Stimulated activated CD4-positive, alpha-beta T cell treated with anti-CD3 and anti-CD28 coated beads, Interleukin-4, amount 100 ng/mL, for 24 hours (primary cell): Measurements from ENCODE around the gene ZNF652.

ENCODE experiments used
- DNase-seq: peaks from one replicate; pipeline ENCODE4 v3.0.0-alpha.2; 2020

The ZNF652 gene

GRCh38 chr17:49356320-49356719 lies 5.7 kb downstream of the ZNF652 start:
- no peak for DNase-seq

GRCh38 chr17:49353607-49354006 lies 8.4 kb downstream of the ZNF652 start:
- no peak for DNase-seq

- DNase-seq, result no peak
Measured at GRCh38 chr17:49352587-49353154, 9.4 kb downstream of the ZNF652 start.

GRCh38 chr17:49351572-49352140 lies 10.4 kb downstream of the ZNF652 start:
- no peak for DNase-seq

DNA sequence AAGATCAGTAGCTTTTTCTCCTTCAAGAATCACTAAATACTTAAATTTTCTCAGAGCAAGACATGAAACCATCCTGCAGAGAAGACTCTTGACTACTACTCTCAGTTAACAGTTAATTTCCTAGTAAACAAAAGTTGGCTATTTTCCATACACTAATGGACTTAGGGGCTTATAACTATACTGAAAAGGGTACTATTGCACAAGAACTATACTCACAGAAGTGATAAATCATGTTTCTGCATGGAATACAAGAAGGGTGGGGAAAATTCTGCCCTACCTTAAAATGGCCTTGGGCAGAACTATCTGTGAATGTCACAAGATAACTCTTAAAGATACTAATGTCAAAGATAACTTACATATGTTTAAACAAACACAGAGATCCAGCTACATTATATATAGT lies 12.5 kb downstream of the ZNF652 start:
- no peak for DNase-seq

- DNase-seq, result no peak
Measured at GRCh38 chr17:49344914-49345313, 17.1 kb downstream of the ZNF652 start.

- DNase-seq, result peak; percentile 38
Measured at GRCh38 chr17:49343273-49343672, 18.8 kb downstream of the ZNF652 start.

DNA sequence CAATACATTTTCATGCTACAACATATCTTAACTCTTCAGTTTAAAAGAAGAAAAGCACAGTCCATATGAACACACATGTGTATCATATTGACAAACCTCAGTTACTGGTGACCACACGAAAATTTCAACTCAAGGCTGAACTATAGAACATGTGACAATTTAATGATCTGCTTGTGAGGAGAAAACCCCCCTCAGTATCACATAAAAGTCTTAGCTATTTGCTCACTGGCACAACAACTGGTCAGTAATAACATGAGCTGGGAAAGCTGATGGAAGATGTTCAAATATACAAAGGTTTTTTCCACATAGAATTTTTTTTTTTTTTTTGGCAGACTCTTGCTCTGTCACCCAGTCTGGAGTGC lies 19.5 kb downstream of the ZNF652 start:
- DNase-seq, result no peak

DNA sequence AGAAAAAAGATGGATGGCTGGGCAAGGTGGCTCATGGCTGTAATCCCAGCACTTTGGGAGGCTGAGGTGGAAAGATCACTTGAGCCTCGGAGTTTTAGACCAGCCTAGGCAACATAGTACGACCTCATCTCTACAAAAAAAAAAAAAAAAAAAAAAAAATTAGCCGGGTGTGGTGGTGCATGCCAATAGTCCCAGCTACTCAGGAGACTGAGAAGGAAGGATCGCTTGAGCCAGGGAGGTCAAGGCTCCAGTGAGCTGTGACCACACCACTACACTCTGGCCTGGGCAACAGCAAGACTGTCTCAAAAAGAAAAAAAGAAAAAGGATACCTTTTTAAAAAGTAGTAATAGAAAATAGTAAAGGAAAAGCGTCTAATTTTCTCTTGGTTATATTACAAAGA lies 20.7 kb downstream of the ZNF652 start:
- no peak for DNase-seq

GRCh38 chr17:49339354-49339753 lies 22.7 kb downstream of the ZNF652 start:
- DNase-seq, result no peak

DNA sequence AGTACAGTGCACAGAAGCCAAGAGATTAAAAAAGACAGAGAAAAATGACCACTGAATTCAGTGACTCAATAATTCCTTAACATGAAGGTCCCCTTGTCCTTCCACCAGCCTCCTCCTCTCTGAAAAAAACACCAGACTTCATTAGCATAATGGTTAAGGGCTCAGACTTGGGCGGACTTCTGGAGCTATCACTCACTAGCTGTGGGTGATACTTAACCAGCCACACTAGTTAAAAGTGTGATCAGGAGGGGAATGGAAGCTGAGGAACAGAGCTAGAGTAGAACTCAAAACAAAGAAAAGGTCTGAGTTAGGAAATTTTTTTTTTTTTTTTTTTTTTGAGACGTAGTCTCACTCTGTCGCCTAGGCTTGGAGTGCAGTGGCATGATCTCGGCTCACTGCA lies 23.2 kb downstream of the ZNF652 start:
- peak; percentile 22 for DNase-seq

DNA sequence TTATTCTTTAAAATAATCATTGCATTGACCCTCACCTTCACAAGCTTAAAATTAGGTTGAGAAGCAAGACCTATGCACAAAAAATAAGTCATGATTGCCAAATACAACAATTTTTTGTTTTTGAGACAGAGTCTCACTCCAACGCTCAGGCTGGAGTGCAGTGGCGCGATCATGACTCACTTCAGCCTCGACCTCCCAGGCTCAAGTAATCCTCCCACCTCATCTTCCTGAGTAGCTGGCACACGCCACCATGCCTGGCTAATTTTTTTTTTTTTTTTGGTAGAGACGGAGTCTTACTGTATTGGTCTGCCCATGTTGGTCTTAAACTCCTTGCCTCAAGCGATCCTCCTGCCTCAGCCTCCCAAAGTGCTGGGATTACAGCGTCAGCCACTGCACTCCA lies 24.2 kb downstream of the ZNF652 start:
- no peak for DNase-seq

DNA sequence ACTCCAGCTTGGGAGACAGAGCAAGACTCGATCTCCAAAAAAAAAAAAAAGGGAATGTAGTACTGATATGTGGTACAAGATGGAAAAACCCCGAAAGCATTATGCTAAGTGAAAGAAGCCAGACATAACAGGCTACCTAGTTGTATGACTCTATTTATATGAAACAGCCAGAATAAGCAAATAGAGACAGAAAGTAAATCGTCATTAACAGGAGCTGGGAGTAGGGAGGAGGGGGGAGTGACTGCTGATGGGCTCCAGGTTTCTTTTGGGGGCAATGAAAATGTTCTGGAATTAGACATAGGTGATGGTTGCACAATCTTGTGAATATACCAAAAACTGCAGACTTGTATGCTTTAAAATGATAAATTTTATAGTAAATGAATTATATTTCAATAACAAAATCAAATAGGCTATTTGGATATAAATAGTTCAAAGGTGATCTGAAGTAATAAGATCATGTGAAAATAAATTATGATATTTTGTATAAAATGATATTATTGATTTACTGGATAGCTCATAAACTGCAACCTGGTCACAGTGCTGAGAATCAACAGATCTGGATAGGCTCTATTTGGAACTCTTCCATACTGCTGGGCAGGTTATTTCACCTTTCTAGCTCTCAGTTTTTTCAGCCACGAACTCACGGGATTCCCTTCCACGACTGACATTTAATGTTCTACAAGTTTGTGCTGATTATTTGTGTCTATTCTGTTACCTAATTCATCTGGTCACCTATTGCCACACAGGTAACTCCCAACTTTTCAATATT lies 27.1 kb downstream of the ZNF652 start:
- DNase-seq, result no peak

- no peak for DNase-seq
Measured at GRCh38 chr17:49333804-49334203, 28.2 kb downstream of the ZNF652 start.

DNA sequence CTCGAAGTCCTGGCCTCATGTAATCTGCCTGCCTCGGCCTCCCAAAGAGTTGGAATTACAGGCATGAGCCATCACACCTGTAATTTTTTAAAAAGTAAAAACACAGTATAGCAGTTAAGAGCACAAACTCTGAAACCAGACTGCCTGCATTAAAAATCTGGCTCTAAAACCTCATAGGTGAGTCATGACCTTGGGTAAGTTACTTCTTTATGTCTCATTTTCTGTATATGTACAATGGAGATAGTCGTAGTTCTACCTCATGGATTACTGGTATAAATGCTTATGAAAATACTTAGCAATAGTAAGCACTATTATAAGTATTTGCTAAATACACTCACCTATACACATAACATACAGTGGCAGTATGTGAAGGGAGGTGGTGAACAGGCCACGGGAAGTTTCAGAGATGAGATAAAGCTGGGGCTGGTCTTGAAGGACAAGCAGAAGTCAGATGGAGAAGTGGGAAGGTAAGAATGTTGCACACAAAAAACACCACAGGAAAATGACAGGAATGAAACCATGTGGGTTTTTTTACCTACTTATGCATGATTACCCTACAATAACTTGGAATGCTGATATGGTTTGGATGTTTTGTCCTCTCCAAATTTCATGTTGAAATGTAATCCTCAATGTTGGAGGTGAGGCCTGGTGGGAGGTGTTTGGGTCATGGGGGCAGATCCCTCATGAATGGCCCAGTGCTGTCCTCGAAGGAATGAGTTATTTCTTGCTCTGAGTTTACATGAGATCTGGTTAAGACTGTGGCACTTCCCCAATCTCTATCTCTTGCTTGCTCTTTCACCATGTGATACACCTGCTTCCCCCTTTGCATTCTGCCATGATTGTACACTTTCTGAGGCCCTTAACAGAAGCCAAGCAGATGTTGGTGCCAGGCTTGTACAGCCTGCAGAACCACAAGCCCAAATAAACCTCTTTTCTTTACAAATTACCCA lies 33.9 kb downstream of the ZNF652 start:
- DNase-seq, result no peak

GRCh38 chr17:49325980-49326379 lies 36.1 kb downstream of the ZNF652 start:
- DNase-seq, result no peak

DNA sequence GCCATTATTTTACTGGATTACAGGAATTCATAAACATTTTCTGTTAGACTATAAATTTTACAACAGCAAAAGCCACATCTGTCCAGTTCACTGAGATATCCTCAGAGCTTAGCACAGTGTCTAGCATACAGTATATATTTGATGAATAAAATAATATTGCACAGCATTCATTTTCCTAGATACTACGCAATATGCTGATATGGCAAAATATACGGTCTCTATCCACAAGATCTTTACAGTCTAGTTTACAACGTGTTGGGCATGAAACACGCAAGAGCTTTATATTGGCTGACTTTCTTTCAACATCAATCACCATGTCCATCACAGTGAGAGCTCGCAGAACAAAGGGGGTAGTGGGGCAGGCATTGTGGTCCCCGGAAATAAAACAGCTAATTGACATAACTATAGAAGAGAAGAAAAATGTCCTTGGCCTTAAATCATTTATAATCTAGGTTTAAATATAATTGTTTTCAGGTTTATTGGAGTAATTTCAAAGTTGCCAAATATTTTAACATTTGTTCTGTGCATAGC lies 43.5 kb downstream of the ZNF652 start:
- no peak for DNase-seq

DNA sequence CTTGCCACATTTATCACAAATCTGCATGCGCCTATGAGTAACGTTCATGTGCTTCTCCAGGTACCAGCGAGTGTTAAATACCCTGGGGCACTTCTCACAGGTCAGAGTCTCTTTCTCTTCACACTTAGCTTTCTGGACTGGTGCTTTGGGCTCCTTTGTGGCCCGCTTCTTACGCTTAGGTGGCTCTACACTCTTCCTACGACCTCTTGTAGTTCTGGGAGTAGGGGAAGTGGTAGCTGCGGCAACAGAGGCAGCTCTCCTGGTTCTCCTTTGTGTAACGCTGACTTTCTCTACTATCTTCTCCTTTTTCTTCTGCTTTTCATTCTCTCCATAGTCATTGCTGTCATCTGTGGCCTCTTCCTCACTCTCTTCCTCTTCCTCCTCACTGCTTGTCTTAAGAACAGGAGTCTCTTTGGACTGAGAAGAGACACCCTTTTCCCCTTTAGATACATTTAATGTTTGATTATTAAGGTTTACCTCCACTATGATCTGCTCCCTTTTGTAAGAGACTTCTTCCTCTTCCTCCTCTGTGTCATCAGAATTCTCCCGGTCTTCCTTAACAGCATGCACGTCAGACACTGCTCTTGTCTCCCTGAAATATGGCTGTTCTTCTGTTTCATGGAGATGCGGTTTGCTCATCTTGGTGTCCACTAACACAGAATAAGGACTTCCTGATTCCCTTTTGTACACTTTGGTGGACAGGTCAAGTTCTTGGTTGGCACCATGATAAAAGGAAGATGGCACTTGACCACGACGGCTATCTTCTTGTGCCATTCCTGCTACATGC lies 45.0 kb downstream of the ZNF652 start:
- no peak for DNase-seq

DNA sequence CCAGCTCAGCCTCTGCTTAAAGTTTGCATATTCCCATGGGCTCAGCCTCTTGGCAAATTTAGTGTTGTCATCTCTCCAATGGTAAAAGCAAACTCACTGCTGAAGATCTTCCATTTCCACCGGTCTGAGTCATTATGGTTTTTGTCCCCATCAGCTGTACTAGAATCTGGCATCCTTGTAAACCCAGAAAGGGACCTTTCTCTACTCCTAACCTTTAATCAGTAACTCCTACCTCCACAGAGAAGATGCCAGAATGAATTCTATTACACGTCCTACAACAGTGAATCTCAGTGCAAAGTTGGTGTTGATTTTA lies 45.8 kb downstream of the ZNF652 start:
- no peak for DNase-seq

- peak; percentile 84 for DNase-seq
Measured at GRCh38 chr17:49315551-49316257, 46.3 kb downstream of the ZNF652 start.

DNA sequence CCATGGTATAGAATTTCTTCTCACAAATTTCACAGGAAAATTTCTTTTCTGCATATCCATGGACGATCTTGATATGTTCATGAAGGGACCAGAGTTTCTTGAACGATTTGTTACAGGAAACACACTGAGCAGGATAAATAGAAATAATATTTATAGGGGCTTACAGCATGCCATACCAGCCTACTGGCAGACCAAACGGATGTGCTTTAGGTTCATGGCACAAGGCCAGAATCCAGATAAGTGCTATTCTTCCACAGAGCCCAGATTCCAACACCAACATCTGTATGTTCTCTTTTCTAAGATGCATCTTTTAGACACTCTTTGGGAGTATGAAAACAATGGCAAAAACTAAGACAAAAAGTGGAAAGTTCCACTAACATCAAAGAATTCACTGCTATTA lies 49.3 kb downstream of the ZNF652 start:
- DNase-seq, result no peak

GRCh38 chr17:49299996-49300395 lies 62.1 kb downstream of the ZNF652 start:
- DNase-seq, result no peak
